ENCODE data around the gene FILIP1L. TPM values are rescaled to one million over a fixed set of nuclear protein-coding genes. Genes with fewer than 3 reads are reported as not detected.

FILIP1L gene
- total RNA-seq: 10 to 100 TPM; 28.3 to 56.3 (median 43.2) TPM

GRCh38 chr3:100114413-100115030 is at the start of gene FILIP1L:
FILIP1L (minus strand) TSS chr3:100114501.
- TF ChIP-seq CTCF (IDR thresholded peaks at IDR 0.05; ENCODE audit: low read depth): no peak

- TF ChIP-seq CTCF (IDR thresholded peaks at IDR 0.05; ENCODE audit: low read depth): no peak
Observed at GRCh38 chr3:100163787-100164186, 49.5 kb upstream of the FILIP1L start.

- no peak for TF ChIP-seq CTCF (IDR thresholded peaks at IDR 0.05; ENCODE audit: low read depth)
Observed at GRCh38 chr3:100160521-100160920, 46.2 kb upstream of the FILIP1L start.

GRCh38 chr3:100159331-100160153 is 45.2 kb upstream of the FILIP1L start:
- TF ChIP-seq CTCF (IDR thresholded peaks at IDR 0.05; ENCODE audit: low read depth): no peak

GRCh38 chr3:100158918-100159330 is 44.6 kb upstream of the FILIP1L start:
- no peak for TF ChIP-seq CTCF (IDR thresholded peaks at IDR 0.05; ENCODE audit: low read depth)

GRCh38 chr3:100157685-100158084 is 43.4 kb upstream of the FILIP1L start:
- TF ChIP-seq CTCF (IDR thresholded peaks at IDR 0.05; ENCODE audit: low read depth): no peak

GRCh38 chr3:100155590-100155989 is 41.3 kb upstream of the FILIP1L start:
- TF ChIP-seq CTCF (IDR thresholded peaks at IDR 0.05; ENCODE audit: low read depth): no peak

Measured in subcutaneous adipose tissue (tissue), 4 donors.